Measurements from ENCODE around the gene SFTA2. TPM values are rescaled to one million over a fixed set of nuclear protein-coding genes. Genes with fewer than 3 reads are reported as not detected.

SFTA2 gene
- total and polyA plus RNA-seq, 2 of the 8 experiments (the other 6 are each of a cell fraction or from before 2014, with no cell fraction given) = not detected

DNA sequence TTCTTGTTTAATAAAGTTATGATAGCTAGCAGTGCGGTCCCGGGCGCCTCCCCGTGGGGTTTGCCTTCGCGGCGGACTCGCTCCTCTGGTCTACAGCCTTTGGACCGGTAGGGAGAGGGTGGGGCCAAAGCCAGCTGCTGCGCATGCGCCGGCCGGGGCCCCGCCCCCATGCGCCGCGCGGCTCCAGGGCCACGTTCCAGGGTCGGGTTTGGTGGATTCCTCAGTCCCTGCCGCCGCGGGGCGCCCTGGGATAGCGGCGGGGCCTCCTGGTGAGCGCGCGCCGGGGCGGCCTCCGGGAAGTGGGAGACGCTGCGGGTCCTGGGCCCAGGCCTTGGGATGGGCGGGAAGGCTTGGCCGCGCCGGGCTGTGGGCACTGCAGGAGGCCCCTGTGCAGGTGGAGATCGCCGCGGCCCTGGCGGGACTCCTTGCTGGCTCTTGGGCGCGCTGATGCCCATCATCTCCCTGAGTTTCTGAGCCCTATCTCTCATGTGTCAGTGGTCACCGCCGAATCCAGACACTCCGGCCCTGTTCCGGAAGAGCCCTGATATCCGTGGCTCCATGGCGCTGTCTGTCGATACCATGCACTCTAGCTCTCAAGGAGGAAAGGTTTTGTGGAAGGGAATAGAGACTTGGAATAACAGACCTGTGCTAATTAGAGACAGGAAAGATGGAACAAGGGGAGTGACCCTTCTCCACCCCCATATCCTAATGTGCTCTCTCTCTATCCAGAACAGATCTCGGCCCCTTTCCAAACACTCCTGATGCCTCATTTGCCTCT, 17.7 kb downstream of the SFTA2 start, which contains the start of gene VARS2 (continued):
- TF ChIP-seq PHF8 (conservative IDR thresholded peaks at IDR 0.05; ENCODE audit: low read depth, low read length) (peak; percentile 65), SUZ12 (IDR thresholded peaks at IDR 0.05; ENCODE audit: low read length) (no peak), RAD21 (IDR thresholded peaks at IDR 0.05 in 1 of 2, conservative IDR thresholded peaks at IDR 0.05 in 1 of 2; ENCODE audit: low read depth in 2 of 2, low read length in 2 of 2) (0 out of 4 replicates have a peak, but pooled peaks of 1 of the 2 experiments have one; percentile 8), GABPA (IDR thresholded peaks at IDR 0.05; ENCODE audit: borderline replicate concordance, insufficient read depth, low read length) (no peak), FOSL1 (IDR thresholded peaks at IDR 0.05; ENCODE audit: insufficient read depth, low read depth, low read length) (no peak), BACH1 (IDR thresholded peaks at IDR 0.05; ENCODE audit: low read length) (no peak), TCF12 (IDR thresholded peaks at IDR 0.05; ENCODE audit: low read depth, low read length) (no peak), KDM4A (IDR thresholded peaks at IDR 0.05; ENCODE audit: low read depth, low read length, severe bottlenecking) (peak; percentile 79), NRF1 (IDR thresholded peaks at IDR 0.05; ENCODE audit: low read depth, low read length) (peak; percentile 93)
- TF ChIP-seq, protein P1, sequence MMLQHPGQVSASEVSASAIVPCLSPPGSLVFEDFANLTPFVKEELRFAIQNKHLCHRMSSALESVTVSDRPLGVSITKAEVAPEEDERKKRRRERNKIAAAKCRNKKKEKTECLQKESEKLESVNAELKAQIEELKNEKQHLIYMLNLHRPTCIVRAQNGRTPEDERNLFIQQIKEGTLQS (IDR thresholded peaks at IDR 0.05; ENCODE audit: insufficient read depth, low read depth, low read length) = peak; percentile 44; the same call in 1 of the 2 replicates
